ENCODE measurements around the gene PATJ.

DNA sequence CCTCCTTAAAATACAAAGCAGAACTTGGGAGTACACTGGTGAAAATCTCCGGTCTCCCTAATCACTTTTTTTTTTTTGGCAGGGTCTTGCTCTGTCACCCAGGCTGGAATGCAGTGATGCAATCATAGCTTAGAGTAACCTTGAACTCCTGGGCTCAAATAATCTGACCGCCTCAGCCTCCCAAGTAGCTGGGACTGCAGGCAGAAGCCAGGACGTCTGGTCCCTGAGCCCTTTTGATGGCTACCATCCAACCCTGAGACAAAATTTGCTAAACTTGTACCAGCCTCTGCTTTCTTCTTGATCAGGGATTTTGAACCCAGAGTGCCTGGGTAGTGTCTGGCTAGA, 456.5 kb downstream of the PATJ start:
- TF ChIP-seq, protein P1, sequence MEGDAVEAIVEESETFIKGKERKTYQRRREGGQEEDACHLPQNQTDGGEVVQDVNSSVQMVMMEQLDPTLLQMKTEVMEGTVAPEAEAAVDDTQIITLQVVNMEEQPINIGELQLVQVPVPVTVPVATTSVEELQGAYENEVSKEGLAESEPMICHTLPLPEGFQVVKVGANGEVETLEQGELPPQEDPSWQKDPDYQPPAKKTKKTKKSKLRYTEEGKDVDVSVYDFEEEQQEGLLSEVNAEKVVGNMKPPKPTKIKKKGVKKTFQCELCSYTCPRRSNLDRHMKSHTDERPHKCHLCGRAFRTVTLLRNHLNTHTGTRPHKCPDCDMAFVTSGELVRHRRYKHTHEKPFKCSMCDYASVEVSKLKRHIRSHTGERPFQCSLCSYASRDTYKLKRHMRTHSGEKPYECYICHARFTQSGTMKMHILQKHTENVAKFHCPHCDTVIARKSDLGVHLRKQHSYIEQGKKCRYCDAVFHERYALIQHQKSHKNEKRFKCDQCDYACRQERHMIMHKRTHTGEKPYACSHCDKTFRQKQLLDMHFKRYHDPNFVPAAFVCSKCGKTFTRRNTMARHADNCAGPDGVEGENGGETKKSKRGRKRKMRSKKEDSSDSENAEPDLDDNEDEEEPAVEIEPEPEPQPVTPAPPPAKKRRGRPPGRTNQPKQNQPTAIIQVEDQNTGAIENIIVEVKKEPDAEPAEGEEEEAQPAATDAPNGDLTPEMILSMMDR (tag by site-specific recombination; IDR thresholded peaks at IDR 0.05) = no peak
- TF ChIP-seq MZF1 (tag by site-specific recombination; IDR thresholded peaks at IDR 0.05; ENCODE audit: borderline replicate concordance) (no peak), ZNF335 (tag by site-specific recombination; conservative IDR thresholded peaks at IDR 0.05) (no peak), TCF7L2 (IDR thresholded peaks at IDR 0.05; ENCODE audit: borderline replicate concordance, low read depth, low read length) (no peak), GLI4 (tag by site-specific recombination; IDR thresholded peaks at IDR 0.05) (no peak), PRDM4 (tag by site-specific recombination; IDR thresholded peaks at IDR 0.05) (no peak), ZNF174 (tag by site-specific recombination; IDR thresholded peaks at IDR 0.05) (no peak), ZBTB1 (tag by site-specific recombination; IDR thresholded peaks at IDR 0.05) (no peak), ZBTB21 (tag by site-specific recombination; IDR thresholded peaks at IDR 0.05) (no peak), ZNF23 (tag by site-specific recombination; IDR thresholded peaks at IDR 0.05; ENCODE audit: borderline replicate concordance) (no peak), ZNF114 (tag by site-specific recombination; IDR thresholded peaks at IDR 0.05) (no peak)
- TF ChIP-seq, protein P2, sequence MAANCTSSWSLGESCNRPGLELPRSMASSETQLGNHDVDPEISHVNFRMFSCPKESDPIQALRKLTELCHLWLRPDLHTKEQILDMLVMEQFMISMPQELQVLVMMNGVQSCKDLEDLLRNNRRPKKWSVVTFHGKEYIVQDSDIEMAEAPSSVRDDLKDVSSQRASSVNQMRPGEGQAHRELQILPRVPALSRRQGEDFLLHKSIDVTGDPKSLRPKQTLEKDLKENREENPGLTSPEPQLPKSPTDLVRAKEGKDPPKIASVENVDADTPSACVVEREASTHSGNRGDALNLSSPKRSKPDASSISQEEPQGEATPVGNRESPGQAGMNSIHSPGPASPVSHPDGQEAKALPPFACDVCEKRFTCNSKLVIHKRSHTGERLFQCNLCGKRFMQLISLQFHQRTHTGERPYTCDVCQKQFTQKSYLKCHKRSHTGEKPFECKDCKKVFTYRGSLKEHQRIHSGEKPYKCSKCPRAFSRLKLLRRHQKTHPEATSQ (tag by site-specific recombination; IDR thresholded peaks at IDR 0.05) = no peak
